ENCODE measurements around the gene ADGRG1. TPM values are rescaled to one million over a fixed set of nuclear protein-coding genes. Genes with fewer than 3 reads are reported as not detected.

ADGRG1 gene
- total RNA-seq, 2 experiments from 2014 or later, result not detected

GRCh38 chr16:57629516-57630406, 1.3 kb downstream of the ADGRG1 start:
- H2AFZ ChIP-seq (ENCODE audit: low read length), result no peak overlapping the region
- no peaks in the 10 kb centered on the region for H3K9me3 ChIP-seq (ENCODE audit: low read length)
- intact Hi-C loops (cut with micrococcal nuclease; ENCODE audit: unreplicated experiment), result no loop called here
- H3K27ac ChIP-seq (ENCODE audit: low read depth, low read length, poor library complexity, severe bottlenecking), result no peak overlapping the region
- H3K4me2 ChIP-seq (ENCODE audit: low read length), result no peak overlapping the region
- BruUV-seq (replicated peaks), result no TSS peak
- no peak for DNase-seq (ENCODE audit: low spot score)
- TF ChIP-seq EZH2phosphoT487 (IDR thresholded peaks at IDR 0.05; ENCODE audit: borderline replicate concordance, low read depth, low read length) (no peak), CTCF (conservative IDR thresholded peaks at IDR 0.05; ENCODE audit: low read length) (no peak)
- H3K36me3 ChIP-seq (ENCODE audit: insufficient read depth, low read length), result no peaks in the 10 kb centered on the region
- H4K20me1 ChIP-seq (ENCODE audit: insufficient read depth, low read length), result no peaks in the 10 kb centered on the region
- POLR2A ChIA-PET, result interaction anchor here (1.1 kb wide), 1 partner anchor 31 kb away, joined by 3 read pairs; no protein-coding TSS in a partner anchor
- CTCF ChIA-PET (ENCODE audit: unreplicated experiment), result no interaction called here
- no peak overlapping the region for H3K4me3 ChIP-seq (ENCODE audit: low read depth, low read length, poor library complexity, severe bottlenecking)
- H3K79me2 ChIP-seq (ENCODE audit: insufficient read depth, low read depth, low read length), result no peaks in the 10 kb centered on the region
- H3K4me1 ChIP-seq (ENCODE audit: insufficient read depth, low read length, poor library complexity, severe bottlenecking), result no peaks in the 10 kb centered on the region
- no peaks in the 10 kb centered on the region for H3K9me2 ChIP-seq (ENCODE audit: insufficient read depth, low read length)

- no peaks in the 10 kb centered on the region for H3K9me2 ChIP-seq (ENCODE audit: insufficient read depth, low read length)
- TF ChIP-seq EZH2phosphoT487 (IDR thresholded peaks at IDR 0.05; ENCODE audit: borderline replicate concordance, low read depth, low read length) (no peak), CTCF (conservative IDR thresholded peaks at IDR 0.05; ENCODE audit: low read length) (no peak)
- no peak overlapping the region for H3K4me3 ChIP-seq (ENCODE audit: low read depth, low read length, poor library complexity, severe bottlenecking)
- DNase-seq (ENCODE audit: low spot score), result no peak
- POLR2A ChIA-PET, result interaction anchor here (1.1 kb wide), 1 partner anchor 31 kb away, joined by 3 read pairs; no protein-coding TSS in a partner anchor
- no peaks in the 10 kb centered on the region for H3K79me2 ChIP-seq (ENCODE audit: insufficient read depth, low read depth, low read length)
- no peak overlapping the region for H3K27ac ChIP-seq (ENCODE audit: low read depth, low read length, poor library complexity, severe bottlenecking)
- BruUV-seq (replicated peaks), result no TSS peak
- CTCF ChIA-PET (ENCODE audit: unreplicated experiment), result no interaction called here
- no peak overlapping the region for H2AFZ ChIP-seq (ENCODE audit: low read length)
- H3K4me2 ChIP-seq (ENCODE audit: low read length), result no peak overlapping the region
- no peaks in the 10 kb centered on the region for H3K36me3 ChIP-seq (ENCODE audit: insufficient read depth, low read length)
- intact Hi-C loops (cut with micrococcal nuclease; ENCODE audit: unreplicated experiment), result no loop called here
- no peaks in the 10 kb centered on the region for H3K9me3 ChIP-seq (ENCODE audit: low read length)
- H3K4me1 ChIP-seq (ENCODE audit: insufficient read depth, low read length, poor library complexity, severe bottlenecking), result no peaks in the 10 kb centered on the region
- no peaks in the 10 kb centered on the region for H4K20me1 ChIP-seq (ENCODE audit: insufficient read depth, low read length)
Observed at GRCh38 chr16:57630407-57630797, 2.0 kb downstream of the ADGRG1 start.

All from OCI-LY7 (cell line).